Smooth muscle cell (in vitro differentiated cells): Measurements from ENCODE around the gene MLLT1. TPM values are rescaled to one million over a fixed set of nuclear protein-coding genes. Genes with fewer than 3 reads are reported as not detected.
A peak's percentile ranks its signal among the peaks of the same experiment; 100 is the strongest.

Experiments
- DNase-seq: peaks from one replicate; lab custom pipeline; 2025; ENCODE audit not compliant: unreplicated experiment; lab: John Stamatoyannopoulos, UW
- H2AFZ ChIP-seq: fragments of 200-600 bp; sonication (generic); 2 replicates; pipeline ENCODE4 v1.6.0; 2016; ENCODE audit warnings: antibody characterized with exemption, low read depth, mild to moderate bottlenecking
- H3F3A ChIP-seq: fragments of 200-600 bp; sonication (generic); 2 replicates; pipeline ENCODE4 v1.6.0; 2017; ENCODE audit warnings: antibody characterized with exemption, low read depth
- H3K27ac ChIP-seq: fragments of 200-600 bp; sonication (generic); 2 replicates; pipeline ENCODE4 v1.5.1; 2016; ENCODE audit warnings: low read depth, mild to moderate bottlenecking
- H3K27me3 ChIP-seq: fragments of 200-600 bp; sonication (generic); 2 replicates; pipeline ENCODE4 v1.6.1; 2016; ENCODE audit warnings: low read depth, mild to moderate bottlenecking
- H3K36me3 ChIP-seq: fragments of 200-600 bp; sonication (generic); 2 replicates; pipeline ENCODE4 v1.5.1; 2016; ENCODE audit warnings: low read depth
- H3K4me1 ChIP-seq: fragments of 200-600 bp; sonication (generic); 2 replicates; pipeline ENCODE4 v1.5.1; 2016; ENCODE audit warnings: low read depth
- H3K4me2 ChIP-seq: fragments of 200-600 bp; sonication (generic); 2 replicates; pipeline ENCODE4 v1.6.0; 2016; ENCODE audit warnings: mild to moderate bottlenecking
- H3K4me3 ChIP-seq: fragments of 200-600 bp; sonication (generic); 2 replicates; pipeline ENCODE4 v1.5.1; 2016; ENCODE audit warnings: mild to moderate bottlenecking
- H3K79me2 ChIP-seq: fragments of 200-600 bp; sonication (generic); 2 replicates; pipeline ENCODE4 v1.6.0; 2016; ENCODE audit warnings: low read depth, mild to moderate bottlenecking
- H3K9ac ChIP-seq: fragments of 200-600 bp; sonication (generic); 2 replicates; pipeline ENCODE4 v1.6.0; 2016; ENCODE audit warnings: low read depth
- H3K9me3 ChIP-seq: fragments of 200-600 bp; sonication (generic); replicated peaks from 2 replicates; pipeline ENCODE4 v1.5.1; 2016; ENCODE audit warnings: low read depth
- H4K20me1 ChIP-seq: fragments of 200-600 bp; sonication (generic); 2 replicates; pipeline ENCODE4 v1.6.0; 2016; ENCODE audit warnings: low read depth
- WGBS: methylation state at CpG from one replicate; pipeline ENCODE4 v1.1.7; 2016; ENCODE audit warnings: low lambda C conversion rate; 5-methylcytosine and 5-hydroxymethylcytosine counted together
- polyA plus RNA-seq: library from polyadenylated mRNA; unstranded; fragments of >200 nt; fragmentation: Nextera tagmentation; extraction: Ambion mirVana; gene quantifications from 2 replicates; pipeline ENCODE4 v1.2.1, GENCODE V29; 2016
- total RNA-seq: library from RNA; depleted of rRNA; stranded (reverse); fragments of >200 nt; gene quantifications from 2 replicates; pipeline ENCODE4 v1.2.3, GENCODE V29; 2014
- TF ChIP-seq, protein P1 (sequence below): fragments of 200-600 bp; sonication (generic); IDR thresholded peaks from 2 replicates; pipeline ENCODE4 v1.5.1; 2017; ENCODE audit warnings: borderline replicate concordance, mild to moderate bottlenecking, antibody characterized with exemption; ENCODE audit not compliant: insufficient read depth, poor library complexity, severe bottlenecking

The MLLT1 gene
- total and polyA plus RNA-seq, 2 experiments from 2014 or later: 18.8 to 27.3 TPM

DNA sequence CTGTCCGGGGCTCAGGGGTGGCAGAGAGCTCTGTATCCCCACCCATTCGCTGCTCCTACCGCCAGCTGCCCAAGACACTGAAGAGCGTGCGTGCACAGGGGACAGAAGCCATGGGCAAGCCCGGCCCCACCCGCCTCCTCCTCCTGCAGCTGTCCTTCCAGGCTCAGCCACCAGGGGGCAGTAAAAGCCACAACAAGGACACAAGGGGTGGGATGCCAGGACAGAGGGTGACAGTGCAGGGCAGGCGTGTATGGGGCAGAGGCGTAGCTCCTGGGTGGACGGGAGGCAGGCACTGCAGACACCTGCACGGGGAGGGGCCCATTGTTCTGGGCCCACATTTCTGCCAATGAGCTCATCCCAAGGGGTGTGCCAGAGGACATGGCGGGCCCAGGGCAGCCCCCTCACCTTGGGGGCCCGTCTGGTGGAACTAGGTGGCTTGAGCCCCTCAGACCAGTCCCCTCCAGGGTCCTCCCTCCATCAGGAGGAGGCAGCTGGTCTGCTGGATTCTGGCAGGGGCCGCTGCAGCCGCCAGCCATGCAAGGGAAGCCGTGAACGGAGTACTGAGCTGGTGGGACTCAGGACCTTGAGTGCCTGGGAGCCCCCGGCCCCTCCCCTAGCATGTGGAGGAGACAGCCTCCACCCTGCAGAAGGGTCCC is 61.2 kb downstream of the MLLT1 start:
- H3K79me2 ChIP-seq: no peaks in the 10 kb centered on the region
- no peak overlapping the region for H3K4me2 ChIP-seq
- peaks cover 14% of the 10 kb centered on the region for H3K4me1 ChIP-seq
- no peaks in the 10 kb centered on the region for H3K27me3 ChIP-seq
- DNase-seq: peak; percentile 68
- TF ChIP-seq, protein P1, sequence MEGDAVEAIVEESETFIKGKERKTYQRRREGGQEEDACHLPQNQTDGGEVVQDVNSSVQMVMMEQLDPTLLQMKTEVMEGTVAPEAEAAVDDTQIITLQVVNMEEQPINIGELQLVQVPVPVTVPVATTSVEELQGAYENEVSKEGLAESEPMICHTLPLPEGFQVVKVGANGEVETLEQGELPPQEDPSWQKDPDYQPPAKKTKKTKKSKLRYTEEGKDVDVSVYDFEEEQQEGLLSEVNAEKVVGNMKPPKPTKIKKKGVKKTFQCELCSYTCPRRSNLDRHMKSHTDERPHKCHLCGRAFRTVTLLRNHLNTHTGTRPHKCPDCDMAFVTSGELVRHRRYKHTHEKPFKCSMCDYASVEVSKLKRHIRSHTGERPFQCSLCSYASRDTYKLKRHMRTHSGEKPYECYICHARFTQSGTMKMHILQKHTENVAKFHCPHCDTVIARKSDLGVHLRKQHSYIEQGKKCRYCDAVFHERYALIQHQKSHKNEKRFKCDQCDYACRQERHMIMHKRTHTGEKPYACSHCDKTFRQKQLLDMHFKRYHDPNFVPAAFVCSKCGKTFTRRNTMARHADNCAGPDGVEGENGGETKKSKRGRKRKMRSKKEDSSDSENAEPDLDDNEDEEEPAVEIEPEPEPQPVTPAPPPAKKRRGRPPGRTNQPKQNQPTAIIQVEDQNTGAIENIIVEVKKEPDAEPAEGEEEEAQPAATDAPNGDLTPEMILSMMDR: peak; percentile 97
- no peaks in the 10 kb centered on the region for H3F3A ChIP-seq
- no peaks in the 10 kb centered on the region for H3K36me3 ChIP-seq
- H4K20me1 ChIP-seq: peaks cover 44% of the 10 kb centered on the region
- 65% methylated on average over 18 of the region's 18 CpGs for WGBS
- H3K9ac ChIP-seq: no peak overlapping the region
- no peaks in the 10 kb centered on the region for H3K9me3 ChIP-seq
- no peak overlapping the region for H3K4me3 ChIP-seq
- H2AFZ ChIP-seq: no peak overlapping the region
- H3K27ac ChIP-seq: no peak overlapping the region

DNA sequence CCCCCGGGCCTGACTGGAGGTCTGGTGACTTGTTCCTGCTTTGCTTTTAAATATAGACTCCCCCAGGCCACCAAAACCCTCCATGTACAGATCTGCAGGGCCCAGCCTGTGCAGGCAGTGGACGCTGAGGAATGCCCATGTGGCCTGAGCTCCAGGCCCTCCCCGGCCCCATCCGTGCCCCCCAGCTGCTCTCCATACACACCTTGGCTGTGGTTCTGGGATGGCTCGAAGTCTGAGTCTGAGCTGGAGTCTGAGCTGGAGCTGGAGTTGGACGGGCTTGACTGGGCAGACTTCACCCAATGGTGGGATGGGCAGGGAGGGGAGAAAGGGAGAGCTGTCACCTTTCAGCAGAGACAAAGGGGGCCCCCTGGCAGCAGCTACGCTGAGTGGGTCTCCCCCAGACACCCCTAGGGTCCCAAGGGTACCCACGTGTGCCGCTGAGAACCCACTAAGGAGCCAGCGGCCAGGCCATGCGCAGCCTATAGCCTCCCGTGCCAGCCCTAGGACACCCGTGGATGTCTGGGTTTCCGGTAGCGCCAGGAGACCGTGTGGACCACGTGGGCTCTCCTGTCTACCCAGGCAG is 61.9 kb downstream of the MLLT1 start:
- Histone ChIP-seq H3F3A (no peaks in the 10 kb centered on the region), H3K27ac (no peak overlapping the region), H3K27me3 (no peaks in the 10 kb centered on the region), H3K4me1 (peaks cover 14% of the 10 kb centered on the region), H3K4me2 (no peak overlapping the region), H4K20me1 (peaks cover 36% of the 10 kb centered on the region), H3K9me3 (no peaks in the 10 kb centered on the region), H3K9ac (no peak overlapping the region), H3K36me3 (no peaks in the 10 kb centered on the region), H3K4me3 (no peak overlapping the region), H2AFZ (no peak overlapping the region), H3K79me2 (no peaks in the 10 kb centered on the region)
- WGBS: 88% methylated on average over 17 of the region's 17 CpGs
- TF ChIP-seq, protein P1: no peak
- no peak for DNase-seq

DNA sequence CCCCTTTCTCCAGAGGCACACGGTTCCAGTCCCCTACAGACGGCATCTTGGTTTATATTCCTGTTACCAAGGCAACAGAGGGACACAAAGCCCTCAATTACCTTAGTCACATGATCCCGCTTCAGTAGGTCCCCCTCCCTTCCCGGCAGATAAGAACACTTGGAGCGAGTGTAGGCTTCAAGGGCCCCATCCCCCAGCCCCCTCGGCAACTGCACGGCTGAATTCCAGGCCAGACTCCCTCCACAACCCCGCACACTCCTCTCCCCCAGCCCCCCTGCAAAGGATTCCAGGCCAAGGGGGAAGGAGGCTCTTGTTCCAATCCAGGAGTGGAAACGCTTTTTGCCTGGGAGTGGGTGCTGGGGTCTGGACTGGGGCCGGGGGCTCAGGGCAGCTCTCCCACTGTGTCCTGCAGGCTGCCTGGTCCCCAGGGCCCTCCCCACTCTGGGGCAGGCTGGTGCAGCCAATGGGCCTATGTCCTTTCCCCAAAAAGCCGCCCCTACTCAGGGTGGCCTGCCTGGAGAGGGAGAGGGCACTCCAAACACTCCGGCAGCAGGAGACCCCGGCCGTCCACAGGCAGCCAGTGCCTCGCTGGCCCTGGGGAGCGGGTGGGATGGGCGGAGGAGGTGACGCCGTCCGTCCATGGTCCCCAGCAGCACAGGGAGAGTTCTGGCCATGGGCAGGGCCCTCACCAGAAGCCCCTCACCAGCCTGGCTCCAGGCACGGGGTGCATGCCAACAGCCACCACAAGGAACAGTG is 62.6 kb downstream of the MLLT1 start:
- no peaks in the 10 kb centered on the region for H3K36me3 ChIP-seq
- no peak for DNase-seq
- 50% methylated on average over 19 of the region's 21 CpGs for WGBS
- TF ChIP-seq, protein P1: no peak
- peak overlapping the region; percentile 51 for H3K9ac ChIP-seq
- H3K27ac ChIP-seq: peak overlapping the region; percentile 44
- peaks cover 31% of the 10 kb centered on the region for H4K20me1 ChIP-seq
- H3K4me2 ChIP-seq: peak overlapping the region; percentile 65
- no peak overlapping the region for H3K4me3 ChIP-seq
- H3K79me2 ChIP-seq: no peaks in the 10 kb centered on the region
- H3F3A ChIP-seq: no peaks in the 10 kb centered on the region
- peaks cover 14% of the 10 kb centered on the region for H3K4me1 ChIP-seq
- H2AFZ ChIP-seq: no peak overlapping the region
- no peaks in the 10 kb centered on the region for H3K27me3 ChIP-seq
- H3K9me3 ChIP-seq: no peaks in the 10 kb centered on the region
